GM18508 (cell line): ENCODE results near the gene AOC3.
"Not testable (repeated sequence)": the region's sequence is repeated elsewhere in the genome, so short reads cannot be mapped to it uniquely, and the experiment has no call there.

Source experiments
- ATAC-seq: cut with Tn5 transposase; IDR thresholded peaks from one replicate; pipeline ENCODE4 v1.9.1; 2021; ENCODE audit warnings: moderate number of reproducible peaks; ENCODE audit not compliant: insufficient read depth, unreplicated experiment

AOC3 gene

GRCh38 chr17:42843358-42843934 is 7.6 kb upstream of the AOC3 start:
- no peak for ATAC-seq

DNA sequence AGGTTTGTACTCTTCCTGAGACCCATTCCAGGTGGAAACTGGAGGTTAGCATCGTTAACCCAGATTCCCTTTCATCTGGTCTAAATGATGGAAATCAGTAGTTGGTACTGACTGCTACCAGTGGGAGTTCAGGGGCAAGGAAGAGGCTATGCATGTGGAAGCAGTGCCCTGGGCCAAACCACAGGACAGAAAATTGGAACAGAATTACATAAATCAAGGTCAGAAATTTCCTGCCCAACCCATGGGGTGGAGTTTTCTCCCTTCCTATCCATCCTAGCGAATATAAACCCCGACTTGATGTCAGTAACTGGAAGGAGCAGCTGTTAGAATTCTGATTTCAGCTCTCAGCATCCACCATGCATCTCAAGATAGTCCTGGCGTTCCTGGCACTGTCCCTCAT is 6.7 kb upstream of the AOC3 start, which contains the start of gene AOC2:
Gene AOC2, plus strand, starts transcription at position 310 of the 400 bp plus-strand sequence. Its CDS starts 47 bp downstream, at position 357.
- no peak for ATAC-seq

DNA sequence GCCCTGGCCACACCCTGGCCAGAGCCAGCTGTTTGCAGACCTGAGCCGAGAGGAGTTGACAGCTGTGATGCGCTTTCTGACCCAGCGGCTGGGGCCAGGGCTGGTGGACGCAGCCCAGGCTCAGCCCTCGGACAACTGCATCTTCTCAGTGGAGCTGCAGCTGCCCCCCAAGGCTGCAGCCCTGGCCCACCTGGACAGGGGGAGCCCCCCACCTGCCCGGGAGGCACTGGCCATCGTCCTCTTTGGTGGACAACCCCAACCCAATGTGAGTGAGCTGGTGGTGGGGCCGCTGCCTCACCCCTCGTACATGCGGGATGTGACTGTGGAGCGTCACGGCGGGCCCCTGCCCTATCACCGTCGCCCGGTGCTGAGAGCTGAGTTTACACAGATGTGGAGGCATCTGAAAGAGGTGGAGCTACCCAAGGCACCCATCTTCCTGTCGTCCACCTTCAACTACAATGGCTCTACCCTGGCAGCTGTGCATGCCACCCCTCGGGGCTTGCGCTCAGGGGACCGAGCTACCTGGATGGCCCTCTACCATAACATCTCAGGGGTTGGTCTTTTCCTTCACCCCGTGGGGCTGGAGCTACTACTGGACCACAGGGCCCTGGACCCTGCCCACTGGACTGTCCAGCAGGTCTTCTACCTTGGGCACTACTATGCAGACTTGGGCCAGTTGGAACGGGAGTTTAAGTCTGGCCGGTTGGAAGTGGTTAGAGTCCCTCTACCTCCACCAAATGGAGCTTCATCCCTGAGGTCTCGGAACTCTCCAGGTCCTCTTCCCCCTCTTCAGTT is 6.0 kb upstream of the AOC3 start:
- ATAC-seq: no peak

GRCh38 chr17:42845556-42845917 is 5.5 kb upstream of the AOC3 start:
- ATAC-seq: no peak

DNA sequence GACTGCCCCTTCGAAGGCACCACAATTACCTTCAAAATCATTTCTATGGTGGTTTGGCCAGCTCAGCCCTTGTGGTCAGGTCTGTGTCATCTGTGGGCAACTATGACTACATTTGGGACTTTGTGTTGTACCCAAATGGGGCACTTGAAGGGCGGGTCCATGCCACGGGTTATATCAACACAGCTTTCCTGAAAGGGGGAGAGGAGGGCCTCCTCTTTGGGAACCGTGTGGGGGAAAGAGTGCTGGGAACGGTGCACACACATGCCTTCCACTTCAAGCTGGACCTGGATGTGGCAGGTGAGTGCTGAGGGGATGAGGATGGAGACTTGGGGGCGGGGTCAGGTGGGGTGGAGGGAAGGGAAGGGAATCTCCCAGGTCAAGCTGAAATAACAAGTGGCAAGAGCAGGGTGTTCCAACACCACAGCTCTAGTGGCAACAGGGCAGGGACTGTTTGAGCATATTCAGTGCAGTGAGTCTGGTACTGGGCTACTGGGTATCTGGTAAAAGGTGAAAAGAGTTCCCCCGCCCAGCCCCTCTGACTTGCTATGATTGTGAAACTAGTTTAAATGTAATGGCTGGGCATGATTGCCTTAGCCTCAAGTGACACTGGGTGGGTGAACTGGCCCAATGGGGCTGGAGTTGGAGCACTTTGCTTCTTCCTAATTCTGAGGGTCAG is 4.9 kb upstream of the AOC3 start:
- ATAC-seq: no peak

- ATAC-seq: no peak
Measured at GRCh38 chr17:42846594-42847280, 4.3 kb upstream of the AOC3 start.

DNA sequence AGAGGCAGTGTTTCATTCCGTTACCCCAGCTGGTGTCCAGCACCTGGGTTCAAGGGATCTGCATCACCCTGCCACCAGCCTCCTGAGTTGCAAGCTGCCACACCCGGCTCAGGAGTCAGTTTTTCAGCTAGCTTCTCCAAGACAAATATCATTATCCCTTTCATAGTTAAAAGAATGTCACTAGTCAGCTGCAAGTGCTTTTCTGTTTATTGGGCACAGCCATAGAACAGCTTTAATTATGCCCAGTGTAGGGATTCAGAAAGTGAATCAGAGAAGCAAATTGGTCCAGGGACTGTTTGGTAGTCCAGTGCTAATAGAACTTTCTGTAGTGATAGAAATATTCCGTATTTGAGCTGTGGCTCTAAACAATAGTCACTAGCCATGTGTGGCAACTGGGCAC is 2.9 kb upstream of the AOC3 start:
- ATAC-seq: no peak

GRCh38 chr17:42849031-42849430 is 2.0 kb upstream of the AOC3 start:
- no peak for ATAC-seq

DNA sequence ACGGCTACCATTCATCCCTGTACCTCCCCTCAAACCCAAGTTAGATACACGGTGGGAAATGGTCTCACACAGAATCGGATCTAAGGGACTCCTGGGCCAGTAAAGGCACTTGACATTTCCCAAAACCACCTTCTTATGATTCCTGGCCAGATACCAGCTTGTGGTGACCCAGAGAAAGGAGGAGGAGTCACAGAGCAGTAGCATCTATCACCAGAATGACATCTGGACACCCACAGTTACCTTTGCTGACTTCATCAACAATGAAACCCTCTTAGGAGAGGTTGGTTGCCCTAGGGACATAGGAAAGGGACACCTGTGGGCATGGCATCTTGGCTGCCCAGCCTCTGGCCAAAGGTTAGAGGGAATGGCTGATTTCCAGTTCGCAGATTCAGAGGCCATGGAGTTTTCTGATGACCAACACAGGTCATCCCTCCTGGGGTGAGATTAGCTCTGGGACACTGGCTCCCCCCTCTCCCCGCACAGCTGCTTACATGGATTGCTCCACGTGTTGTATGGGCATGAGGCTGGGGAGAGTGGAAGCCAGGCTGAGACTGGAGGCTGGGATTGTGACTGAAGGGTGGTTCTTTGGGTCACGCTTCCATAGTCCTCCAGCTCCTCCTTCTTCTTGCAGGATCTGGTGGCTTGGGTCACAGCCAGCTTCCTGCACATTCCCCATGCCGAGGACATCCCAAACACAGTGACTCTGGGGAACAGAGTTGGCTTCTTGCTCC is 1.4 kb upstream of the AOC3 start:
- no peak for ATAC-seq

DNA sequence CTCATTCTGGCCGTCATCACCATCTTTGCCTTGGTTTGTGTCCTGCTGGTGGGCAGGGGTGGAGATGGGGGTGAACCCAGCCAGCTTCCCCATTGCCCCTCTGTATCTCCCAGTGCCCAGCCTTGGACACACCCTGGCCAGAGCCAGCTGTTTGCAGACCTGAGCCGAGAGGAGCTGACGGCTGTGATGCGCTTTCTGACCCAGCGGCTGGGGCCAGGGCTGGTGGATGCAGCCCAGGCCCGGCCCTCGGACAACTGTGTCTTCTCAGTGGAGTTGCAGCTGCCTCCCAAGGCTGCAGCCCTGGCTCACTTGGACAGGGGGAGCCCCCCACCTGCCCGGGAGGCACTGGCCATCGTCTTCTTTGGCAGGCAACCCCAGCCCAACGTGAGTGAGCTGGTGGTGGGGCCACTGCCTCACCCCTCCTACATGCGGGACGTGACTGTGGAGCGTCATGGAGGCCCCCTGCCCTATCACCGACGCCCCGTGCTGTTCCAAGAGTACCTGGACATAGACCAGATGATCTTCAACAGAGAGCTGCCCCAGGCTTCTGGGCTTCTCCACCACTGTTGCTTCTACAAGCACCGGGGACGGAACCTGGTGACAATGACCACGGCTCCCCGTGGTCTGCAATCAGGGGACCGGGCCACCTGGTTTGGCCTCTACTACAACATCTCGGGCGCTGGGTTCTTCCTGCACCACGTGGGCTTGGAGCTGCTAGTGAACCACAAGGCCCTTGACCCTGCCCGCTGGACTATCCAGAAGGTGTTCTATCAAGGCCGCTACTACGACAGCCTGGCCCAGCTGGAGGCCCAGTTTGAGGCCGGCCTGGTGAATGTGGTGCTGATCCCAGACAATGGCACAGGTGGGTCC is 607 bp downstream of the AOC3 start:
- not testable (repeated sequence) for ATAC-seq

- ATAC-seq: no peak
Measured at GRCh38 chr17:42852351-42852750, 1.4 kb downstream of the AOC3 start.

DNA sequence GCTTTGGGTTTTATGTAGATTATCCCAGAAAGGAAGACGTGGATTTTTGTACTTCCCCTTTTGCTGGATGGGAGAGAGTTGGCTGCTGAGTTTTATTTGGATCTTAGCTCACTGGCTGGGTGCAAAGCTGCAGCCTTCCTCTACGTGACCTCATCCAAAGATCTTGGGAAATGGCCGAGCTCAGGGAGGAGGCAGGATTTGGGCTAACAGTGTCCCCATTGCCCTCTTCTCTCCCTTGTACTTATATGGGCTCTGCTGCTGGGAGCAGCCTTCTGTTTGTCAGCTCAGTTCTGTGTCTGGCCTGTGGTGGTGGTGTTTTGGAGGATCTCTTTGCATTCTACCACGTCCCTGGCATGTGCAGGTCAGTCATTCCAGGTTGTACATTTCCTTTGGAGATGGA is 2.0 kb downstream of the AOC3 start:
- no peak for ATAC-seq

- ATAC-seq: no peak
Measured at GRCh38 chr17:42853597-42853967, 2.6 kb downstream of the AOC3 start.

GRCh38 chr17:42853968-42854790 is 3.2 kb downstream of the AOC3 start:
- no peak for ATAC-seq

DNA sequence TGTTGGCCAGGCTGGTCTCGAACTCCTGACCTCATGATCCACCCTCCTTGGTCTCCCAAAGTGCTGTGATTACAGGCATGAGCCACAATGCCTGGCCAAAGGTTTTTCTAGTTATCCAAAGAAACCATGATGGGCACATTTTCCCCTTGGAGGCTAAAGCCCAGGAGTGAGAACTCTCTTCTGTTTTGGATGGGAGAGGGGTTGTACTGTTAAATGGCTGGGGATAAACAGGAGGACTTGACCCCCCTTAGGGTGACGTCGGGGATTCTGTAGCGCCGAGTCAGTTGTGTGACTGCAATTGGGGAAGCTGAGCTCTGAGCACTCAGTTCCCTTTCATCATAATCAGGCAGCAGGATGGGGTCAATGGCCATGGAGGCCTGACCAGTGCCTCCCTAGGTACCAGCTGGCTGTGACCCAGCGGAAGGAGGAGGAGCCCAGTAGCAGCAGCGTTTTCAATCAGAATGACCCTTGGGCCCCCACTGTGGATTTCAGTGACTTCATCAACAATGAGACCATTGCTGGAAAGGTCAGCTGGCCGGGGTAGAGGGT is 4.1 kb downstream of the AOC3 start:
- no peak for ATAC-seq

- ATAC-seq: not testable (repeated sequence)
Measured at GRCh38 chr17:42856093-42856492, 5.1 kb downstream of the AOC3 start.

- ATAC-seq: not testable (repeated sequence)
Measured at GRCh38 chr17:42856516-42856915, 5.5 kb downstream of the AOC3 start.

GRCh38 chr17:42857389-42857788 is 6.4 kb downstream of the AOC3 start:
- ATAC-seq: no peak
